HepG2 (cell line): ENCODE measurements around the gene CACNA2D1.

Experiments
- EZH2 ChIP-seq: conservative IDR thresholded peaks from 2 replicates; pipeline ENCODE4 v1.6.1; 2012; ENCODE audit warnings: mild to moderate bottlenecking, low read depth, low read length, moderate library complexity
- JUND ChIP-seq: sonication (generic); formaldehyde crosslinking; IDR thresholded peaks from 2 replicates; pipeline ENCODE4 v1.8.0; 2022; ENCODE audit warnings: mild to moderate bottlenecking, missing genetic modification reagents
- MLX ChIP-seq: IDR thresholded peaks from 2 replicates; pipeline ENCODE4 v1.6.1; 2016
- POLR2G ChIP-seq: fragments of 200-400 bp; formaldehyde crosslinking; IDR thresholded peaks from 2 replicates; pipeline ENCODE4 v1.6.1; 2018; ENCODE audit warnings: mild to moderate bottlenecking, low read depth, low read length, moderate library complexity
- PRDM15 ChIP-seq: sonication (generic); formaldehyde crosslinking; IDR thresholded peaks from 2 replicates; pipeline ENCODE4 v1.4.0; 2020; ENCODE audit warnings: missing genetic modification reagents

GRCh38 chr7:82200601-82201000 is 243.0 kb downstream of the CACNA2D1 start:
- TF ChIP-seq POLR2G (no peak), JUND (CRISPR knock-in tag) (no peak), EZH2 (no peak), PRDM15 (CRISPR knock-in tag) (no peak), MLX (CRISPR knock-in tag) (no peak)
